ENCODE results near the gene TPD52L1.

Gene TPD52L1

GRCh38 chr6:125303512-125303854, 149.9 kb downstream of the TPD52L1 start:
- Histone ChIP-seq H3K27ac (peak overlapping the region; percentile 86), H3K4me3 (ENCODE audit: low read depth in 1 of 2, low read length in 1 of 2) (no peak overlapping the region), H3K36me3 (peaks cover 1% of the 10 kb centered on the region), H3K27me3 (no peaks in the 10 kb centered on the region), H3K9me3 (no peaks in the 10 kb centered on the region), H3K4me1 (ENCODE audit: control insufficient read depth in 1 of 2, insufficient read depth in 1 of 2, low read depth in 1 of 2, low read length in 1 of 2) (peaks cover 17 to 23% of the 10 kb centered on the region in 2 experiments)
- TF ChIP-seq, protein P1, sequence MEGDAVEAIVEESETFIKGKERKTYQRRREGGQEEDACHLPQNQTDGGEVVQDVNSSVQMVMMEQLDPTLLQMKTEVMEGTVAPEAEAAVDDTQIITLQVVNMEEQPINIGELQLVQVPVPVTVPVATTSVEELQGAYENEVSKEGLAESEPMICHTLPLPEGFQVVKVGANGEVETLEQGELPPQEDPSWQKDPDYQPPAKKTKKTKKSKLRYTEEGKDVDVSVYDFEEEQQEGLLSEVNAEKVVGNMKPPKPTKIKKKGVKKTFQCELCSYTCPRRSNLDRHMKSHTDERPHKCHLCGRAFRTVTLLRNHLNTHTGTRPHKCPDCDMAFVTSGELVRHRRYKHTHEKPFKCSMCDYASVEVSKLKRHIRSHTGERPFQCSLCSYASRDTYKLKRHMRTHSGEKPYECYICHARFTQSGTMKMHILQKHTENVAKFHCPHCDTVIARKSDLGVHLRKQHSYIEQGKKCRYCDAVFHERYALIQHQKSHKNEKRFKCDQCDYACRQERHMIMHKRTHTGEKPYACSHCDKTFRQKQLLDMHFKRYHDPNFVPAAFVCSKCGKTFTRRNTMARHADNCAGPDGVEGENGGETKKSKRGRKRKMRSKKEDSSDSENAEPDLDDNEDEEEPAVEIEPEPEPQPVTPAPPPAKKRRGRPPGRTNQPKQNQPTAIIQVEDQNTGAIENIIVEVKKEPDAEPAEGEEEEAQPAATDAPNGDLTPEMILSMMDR (IDR thresholded peaks at IDR 0.05): no peak

GRCh38 chr6:125304970-125305660, 151.5 kb downstream of the TPD52L1 start:
- Histone ChIP-seq H3K4me3 (ENCODE audit: low read depth in 1 of 2, low read length in 1 of 2) (no peak overlapping the region), H3K27ac (no peak overlapping the region), H3K36me3 (no peaks in the 10 kb centered on the region), H3K9me3 (no peaks in the 10 kb centered on the region), H3K4me1 (ENCODE audit: control insufficient read depth in 1 of 2, insufficient read depth in 1 of 2, low read depth in 1 of 2, low read length in 1 of 2) (peaks cover 17 to 23% of the 10 kb centered on the region in 2 experiments), H3K27me3 (no peaks in the 10 kb centered on the region)
- TF ChIP-seq, protein P1 (IDR thresholded peaks at IDR 0.05): no peak

GRCh38 chr6:125306756-125307149, 153.2 kb downstream of the TPD52L1 start:
- H3K4me1 ChIP-seq (ENCODE audit: control insufficient read depth in 1 of 2, insufficient read depth in 1 of 2, low read depth in 1 of 2, low read length in 1 of 2): peaks cover 8 to 13% of the 10 kb centered on the region in 2 experiments
- no peak overlapping the region for H3K4me3 ChIP-seq (ENCODE audit: low read depth in 1 of 2, low read length in 1 of 2)
- TF ChIP-seq, protein P1 (IDR thresholded peaks at IDR 0.05): no peak
- H3K27ac ChIP-seq: no peak overlapping the region
- H3K9me3 ChIP-seq: no peaks in the 10 kb centered on the region
- peaks cover 10% of the 10 kb centered on the region for H3K27me3 ChIP-seq
- H3K36me3 ChIP-seq: no peaks in the 10 kb centered on the region

GRCh38 chr6:125307150-125307838, 153.7 kb downstream of the TPD52L1 start:
- Histone ChIP-seq H3K36me3 (no peaks in the 10 kb centered on the region), H3K9me3 (no peaks in the 10 kb centered on the region), H3K27ac (no peak overlapping the region), H3K4me1 (ENCODE audit: control insufficient read depth in 1 of 2, insufficient read depth in 1 of 2, low read depth in 1 of 2, low read length in 1 of 2) (peaks cover 8 to 13% of the 10 kb centered on the region in 2 experiments), H3K4me3 (ENCODE audit: low read depth in 1 of 2, low read length in 1 of 2) (no peak overlapping the region), H3K27me3 (peaks cover 16% of the 10 kb centered on the region)
- TF ChIP-seq, protein P1 (IDR thresholded peaks at IDR 0.05): no peak

DNA sequence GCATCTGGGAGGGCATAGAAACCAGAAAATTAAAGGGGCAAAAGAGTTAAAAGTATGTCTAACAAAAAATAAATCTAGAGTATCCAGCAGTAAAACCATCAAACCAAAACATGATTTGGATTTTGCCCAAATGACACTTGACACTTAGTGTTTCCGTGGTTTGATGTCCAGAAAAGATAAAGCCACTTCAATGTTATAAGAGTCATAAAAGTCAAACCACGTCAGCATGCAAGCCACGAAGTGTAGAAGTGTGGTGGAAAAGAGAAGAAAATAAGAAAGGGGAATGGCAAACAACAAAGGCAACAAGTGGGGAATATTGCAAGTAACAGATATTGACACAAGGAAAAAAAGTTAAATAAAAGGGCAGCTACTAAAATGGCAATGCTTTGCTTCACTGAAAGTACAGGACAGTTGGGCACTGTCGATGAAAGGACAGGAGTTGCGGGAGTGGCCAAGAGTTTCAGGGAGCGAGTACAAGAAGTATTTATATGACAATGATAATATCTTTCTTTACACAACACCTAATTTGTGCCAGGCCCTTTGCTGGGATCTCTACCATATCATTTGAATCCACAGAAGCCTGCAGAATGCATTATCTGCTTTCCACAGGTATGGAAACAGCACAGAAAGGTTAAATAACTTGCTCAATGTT, 154.5 kb downstream of the TPD52L1 start:
- Histone ChIP-seq H3K27ac (no peak overlapping the region), H3K4me1 (ENCODE audit: control insufficient read depth in 1 of 2, insufficient read depth in 1 of 2, low read depth in 1 of 2, low read length in 1 of 2) (peaks cover 8 to 13% of the 10 kb centered on the region in 2 experiments), H3K27me3 (peaks cover 24% of the 10 kb centered on the region), H3K4me3 (ENCODE audit: low read depth in 1 of 2, low read length in 1 of 2) (no peak overlapping the region), H3K9me3 (no peaks in the 10 kb centered on the region), H3K36me3 (no peaks in the 10 kb centered on the region)
- TF ChIP-seq, protein P1 (IDR thresholded peaks at IDR 0.05): no peak

Measured in neutrophil (primary cell).